Hepatocyte (in vitro differentiated cells): ENCODE data around the gene ATF4.

Experiments
- CTCF ChIP-seq: fragments of 200-600 bp; sonication (generic); IDR thresholded peaks from 2 replicates; pipeline ENCODE4 v1.5.1; 2016; ENCODE audit warnings: antibody characterized with exemption, mild to moderate bottlenecking; ENCODE audit not compliant: poor library complexity
- EZH2 ChIP-seq: fragments of 200-600 bp; sonication (generic); IDR thresholded peaks from 2 replicates; pipeline ENCODE4 v1.6.1; 2016; ENCODE audit warnings: antibody characterized with exemption, mild to moderate bottlenecking, borderline replicate concordance

- no peak for TF ChIP-seq CTCF
- TF ChIP-seq EZH2, result no peak
Measured at GRCh38 chr22:39536711-39537110, 16.3 kb downstream of the ATF4 start.
